GM10847 (cell line): ENCODE data around the gene PTPN21.

Experiments used
- POLR2A ChIP-seq: IDR thresholded peaks from 2 replicates; pipeline ENCODE4 v1.6.1; 2011; ENCODE audit not compliant: insufficient read length; ENCODE audit errors: extremely low read depth

PTPN21 gene

GRCh38 chr14:88533064-88533602 is 21.7 kb downstream of the PTPN21 start:
- TF ChIP-seq POLR2A = no peak

GRCh38 chr14:88522393-88522792 is 32.4 kb downstream of the PTPN21 start:
- no peak for TF ChIP-seq POLR2A

- no peak for TF ChIP-seq POLR2A
These were observed 33.0 kb downstream of the PTPN21 start for GRCh38 chr14:88521818-88522217.

- TF ChIP-seq POLR2A = no peak
These were observed 34.9 kb downstream of the PTPN21 start for GRCh38 chr14:88519907-88520306.

- no peak for TF ChIP-seq POLR2A
These were observed 36.0 kb downstream of the PTPN21 start for GRCh38 chr14:88518592-88519512.

GRCh38 chr14:88516861-88517357 is 37.9 kb downstream of the PTPN21 start:
- TF ChIP-seq POLR2A = no peak

GRCh38 chr14:88515499-88516221 is 39.1 kb downstream of the PTPN21 start:
- TF ChIP-seq POLR2A = no peak

- no peak for TF ChIP-seq POLR2A
These were observed 47.6 kb downstream of the PTPN21 start for GRCh38 chr14:88507208-88507607.

- TF ChIP-seq POLR2A = no peak
These were observed 49.2 kb downstream of the PTPN21 start for GRCh38 chr14:88505621-88506020.

- no peak for TF ChIP-seq POLR2A
These were observed 50.2 kb downstream of the PTPN21 start for GRCh38 chr14:88504602-88505001.

GRCh38 chr14:88503754-88504406 is 50.9 kb downstream of the PTPN21 start:
- no peak for TF ChIP-seq POLR2A

- TF ChIP-seq POLR2A = no peak
These were observed 52.1 kb downstream of the PTPN21 start for GRCh38 chr14:88502740-88503139.

- TF ChIP-seq POLR2A = no peak
These were observed 54.2 kb downstream of the PTPN21 start for GRCh38 chr14:88500611-88501010.

GRCh38 chr14:88499225-88499624 is 55.6 kb downstream of the PTPN21 start:
- no peak for TF ChIP-seq POLR2A

- TF ChIP-seq POLR2A = no peak
These were observed 58.4 kb downstream of the PTPN21 start for GRCh38 chr14:88496414-88496813.
